ENCODE results near the gene TRIM61.
"Not testable (repeated sequence)": the region's sequence is repeated elsewhere in the genome, so short reads cannot be mapped to it uniquely, and the experiment has no call there.

The TRIM61 gene

GRCh38 chr4:165010487-165010886, 33.0 kb upstream of the TRIM61 start:
- H3K27ac ChIP-seq = no peak overlapping the region
- H3K4me3 ChIP-seq (ENCODE audit: low read depth, low read length) = no peak overlapping the region
- H3K9me3 ChIP-seq (ENCODE audit: severe bottlenecking) = no peaks in the 10 kb centered on the region
- H3K36me3 ChIP-seq = no peaks in the 10 kb centered on the region
- no peak for TF ChIP-seq CTCF (IDR thresholded peaks at IDR 0.05; ENCODE audit: low read depth, low read length)
- no peaks in the 10 kb centered on the region for H3K27me3 ChIP-seq (ENCODE audit: insufficient read depth, low read depth, severe bottlenecking)
- DNase-seq = no peak

- DNase-seq = no peak
- no peaks in the 10 kb centered on the region for H3K9me3 ChIP-seq (ENCODE audit: severe bottlenecking)
- no peak overlapping the region for H3K4me3 ChIP-seq (ENCODE audit: low read depth, low read length)
- H3K27me3 ChIP-seq (ENCODE audit: insufficient read depth, low read depth, severe bottlenecking) = no peaks in the 10 kb centered on the region
- H3K36me3 ChIP-seq = no peaks in the 10 kb centered on the region
- no peak for TF ChIP-seq CTCF (IDR thresholded peaks at IDR 0.05; ENCODE audit: low read depth, low read length)
- no peak overlapping the region for H3K27ac ChIP-seq
Measured at GRCh38 chr4:165009493-165010227, 32.2 kb upstream of the TRIM61 start.

GRCh38 chr4:165006886-165007285, 29.4 kb upstream of the TRIM61 start:
- no peak for DNase-seq
- H3K36me3 ChIP-seq = no peaks in the 10 kb centered on the region
- no peaks in the 10 kb centered on the region for H3K27me3 ChIP-seq (ENCODE audit: insufficient read depth, low read depth, severe bottlenecking)
- no peaks in the 10 kb centered on the region for H3K9me3 ChIP-seq (ENCODE audit: severe bottlenecking)
- H3K27ac ChIP-seq = no peak overlapping the region
- no peak overlapping the region for H3K4me3 ChIP-seq (ENCODE audit: low read depth, low read length)
- TF ChIP-seq CTCF (IDR thresholded peaks at IDR 0.05; ENCODE audit: low read depth, low read length) = no peak

GRCh38 chr4:165006456-165006855, 29.0 kb upstream of the TRIM61 start:
- H3K27me3 ChIP-seq (ENCODE audit: insufficient read depth, low read depth, severe bottlenecking) = no peaks in the 10 kb centered on the region
- H3K27ac ChIP-seq = no peak overlapping the region
- H3K36me3 ChIP-seq = no peaks in the 10 kb centered on the region
- H3K4me3 ChIP-seq (ENCODE audit: low read depth, low read length) = no peak overlapping the region
- H3K9me3 ChIP-seq (ENCODE audit: severe bottlenecking) = no peaks in the 10 kb centered on the region
- no peak for DNase-seq
- TF ChIP-seq CTCF (IDR thresholded peaks at IDR 0.05; ENCODE audit: low read depth, low read length) = no peak

GRCh38 chr4:165005352-165005925, 28.0 kb upstream of the TRIM61 start:
- peak; percentile 51 for DNase-seq
- H3K9me3 ChIP-seq (ENCODE audit: severe bottlenecking) = no peaks in the 10 kb centered on the region
- H3K4me3 ChIP-seq (ENCODE audit: low read depth, low read length) = no peak overlapping the region
- H3K27me3 ChIP-seq (ENCODE audit: insufficient read depth, low read depth, severe bottlenecking) = no peaks in the 10 kb centered on the region
- no peak for TF ChIP-seq CTCF (IDR thresholded peaks at IDR 0.05; ENCODE audit: low read depth, low read length)
- H3K36me3 ChIP-seq = no peaks in the 10 kb centered on the region
- peak overlapping the region; percentile 0; the same call in 1 of the 2 replicates for H3K27ac ChIP-seq

GRCh38 chr4:165001957-165002356, 24.5 kb upstream of the TRIM61 start:
- H3K9me3 ChIP-seq (ENCODE audit: severe bottlenecking); H3K36me3 ChIP-seq; H3K4me3 ChIP-seq (ENCODE audit: low read depth, low read length); H3K27ac ChIP-seq; H3K27me3 ChIP-seq (ENCODE audit: insufficient read depth, low read depth, severe bottlenecking): not testable (repeated sequence)
- peak; percentile 28 for DNase-seq

- H3K36me3 ChIP-seq; H3K4me3 ChIP-seq (ENCODE audit: low read depth, low read length); H3K27me3 ChIP-seq (ENCODE audit: insufficient read depth, low read depth, severe bottlenecking); H3K9me3 ChIP-seq (ENCODE audit: severe bottlenecking); DNase-seq; H3K27ac ChIP-seq: not testable (repeated sequence)
Measured at GRCh38 chr4:164998526-164999080, 21.1 kb upstream of the TRIM61 start.

Measured in WERI-Rb-1 (cell line).